GM12891 (cell line): Measurements from ENCODE around the gene TFCP2L1.
A peak's percentile ranks its signal among the peaks of the same experiment; 100 is the strongest.
"Not testable (repeated sequence)": the region's sequence is repeated elsewhere in the genome, so short reads cannot be mapped to it uniquely, and the experiment has no call there.

Experiments
- DNase-seq: peaks from one replicate; pipeline ENCODE4 v3.0.0; 2011; ENCODE audit warnings: low spot score; ENCODE audit not compliant: insufficient read length
- FAIRE-seq: peaks from 2 replicates; lab custom pipeline; 2011; peaks lifted over from hg19 to GRCh38; lab: Jason Lieb, UNC
- PAX5 ChIP-seq: IDR thresholded peaks from 2 replicates; pipeline ENCODE4 v1.6.1; 2011; ENCODE audit warnings: low read length, moderate library complexity, mild to moderate bottlenecking; ENCODE audit not compliant: insufficient read depth, severe bottlenecking
- POLR2A ChIP-seq: IDR thresholded peaks from 2 replicates; pipeline ENCODE4 v1.6.1; 2011; ENCODE audit warnings: low read depth, low read length, control low read depth
- POLR2AphosphoS5 ChIP-seq: IDR thresholded peaks from 2 replicates; pipeline ENCODE4 v1.6.1; 2011; ENCODE audit warnings: low read depth, low read length, control low read depth
- POU2F2 ChIP-seq: IDR thresholded peaks from 2 replicates; pipeline ENCODE4 v1.6.1; 2011; ENCODE audit warnings: low read depth, mild to moderate bottlenecking, control low read depth, low read length, moderate library complexity
- SPI1 ChIP-seq: IDR thresholded peaks from 2 replicates; pipeline ENCODE4 v1.6.1; 2011; ENCODE audit warnings: low read depth, low read length, control low read depth
- TAF1 ChIP-seq: IDR thresholded peaks from 2 replicates; pipeline ENCODE4 v1.6.1; 2011; ENCODE audit warnings: low read depth, low read length, control low read depth

TFCP2L1 gene

DNA sequence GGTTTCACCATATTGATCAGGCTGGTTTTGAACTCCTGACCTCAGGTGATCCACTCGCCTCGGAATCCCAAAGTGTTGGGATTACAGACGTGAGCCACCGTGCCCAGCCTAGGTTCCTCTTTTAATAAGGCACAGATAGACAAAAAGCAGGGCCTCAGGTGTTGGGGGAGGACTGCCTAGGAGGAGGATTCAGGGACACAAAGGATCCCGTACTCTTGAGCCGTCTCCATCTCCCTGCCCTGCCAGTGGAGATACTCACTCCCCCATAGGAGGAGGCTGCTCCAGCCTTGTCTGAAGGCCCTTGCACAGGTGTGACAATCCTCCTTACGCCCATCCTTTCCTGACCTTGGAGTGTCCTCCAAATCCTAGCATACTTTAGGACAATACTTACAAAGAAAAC, 32.0 kb upstream of the TFCP2L1 start:
- TF ChIP-seq SPI1: no peak
- TF ChIP-seq PAX5: no peak
- TF ChIP-seq POLR2A: no peak
- no peak for TF ChIP-seq POLR2AphosphoS5
- no peak for TF ChIP-seq POU2F2
- no peak for TF ChIP-seq TAF1
- FAIRE-seq: no peak
- DNase-seq: no peak

DNA sequence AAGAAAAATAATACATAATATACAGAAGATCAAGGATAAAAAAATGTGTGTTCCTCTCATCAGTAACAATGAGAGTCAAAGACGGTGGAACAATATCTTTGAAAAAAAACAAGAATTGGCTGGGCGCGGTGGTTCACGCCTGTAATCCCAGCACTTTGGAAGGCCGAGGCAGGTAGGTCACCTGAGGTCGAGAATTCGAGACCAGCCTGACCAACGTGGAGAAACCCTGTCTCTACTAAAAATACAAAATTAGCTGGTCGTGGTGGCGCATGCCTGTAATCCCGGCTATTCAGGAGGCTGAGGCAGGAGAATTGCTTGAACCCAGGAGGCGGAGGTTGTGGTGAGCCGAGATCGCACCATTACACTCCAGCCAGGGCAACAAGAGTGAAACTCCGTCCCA, 28.7 kb upstream of the TFCP2L1 start:
- FAIRE-seq, DNase-seq: not testable (repeated sequence)

DNA sequence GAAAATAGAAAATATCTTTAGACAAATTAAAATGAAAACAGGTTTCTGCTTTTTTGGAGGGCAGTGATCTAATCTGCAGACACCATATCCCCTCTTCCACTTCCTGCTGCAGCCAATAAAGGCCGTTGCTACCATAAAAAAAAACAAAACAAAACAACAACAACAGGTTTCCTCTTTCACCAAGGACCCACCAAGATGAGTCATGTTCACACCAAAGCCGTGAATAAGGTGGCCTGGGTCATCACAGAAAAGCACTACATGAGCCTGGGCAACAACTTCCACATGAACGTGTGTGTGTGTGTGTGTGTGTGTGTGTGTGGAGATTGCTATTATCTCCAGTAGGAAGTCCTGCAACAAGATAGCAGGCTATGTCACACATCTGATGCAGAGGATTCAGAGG, 24.8 kb upstream of the TFCP2L1 start:
- DNase-seq: no peak
- TF ChIP-seq POU2F2 (no peak), POLR2A (no peak), POLR2AphosphoS5 (no peak), PAX5 (no peak), SPI1 (no peak), TAF1 (no peak)
- FAIRE-seq: no peak

DNA sequence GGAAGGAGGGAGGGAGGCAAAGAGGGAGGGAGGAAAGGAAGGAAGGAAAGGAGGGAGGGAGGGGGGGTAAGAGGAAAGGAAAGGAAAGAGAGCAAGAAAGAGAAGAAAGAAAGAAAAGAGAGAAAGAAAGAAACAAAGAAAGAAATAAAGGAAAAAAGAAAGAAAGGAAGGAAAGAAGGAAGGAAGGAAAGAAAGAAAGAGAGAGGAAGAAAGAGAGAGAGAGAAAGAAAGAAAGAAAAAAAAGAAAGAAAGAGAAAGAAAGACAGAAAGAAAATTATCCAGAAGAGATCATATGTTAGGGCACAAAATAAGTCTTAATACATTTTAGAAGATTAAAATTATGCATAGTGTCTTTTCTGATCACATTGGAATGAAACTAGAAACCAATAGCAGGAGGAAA, 24.3 kb upstream of the TFCP2L1 start:
- DNase-seq (no peak), FAIRE-seq (no peak)

DNA sequence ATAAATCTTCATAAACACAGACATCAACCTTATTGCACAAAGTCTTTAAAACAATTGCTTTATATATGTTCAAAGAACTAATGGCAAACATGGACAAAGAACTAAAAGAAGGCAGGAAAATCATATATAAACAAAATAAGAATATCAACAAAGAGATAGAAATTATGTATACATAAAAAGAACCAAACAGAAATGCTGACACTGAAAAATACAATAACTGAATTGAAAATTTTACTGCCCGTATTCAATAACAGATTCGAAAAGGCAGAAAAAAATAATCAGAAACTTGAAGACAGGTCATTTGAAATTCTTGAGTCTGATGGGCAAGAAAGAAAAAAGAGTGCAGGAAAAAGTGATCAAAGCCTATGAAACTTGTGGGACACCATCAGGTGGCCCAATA, 22.0 kb upstream of the TFCP2L1 start:
- TF ChIP-seq POLR2A (no peak), SPI1 (no peak), PAX5 (no peak), TAF1 (no peak), POU2F2 (no peak), POLR2AphosphoS5 (no peak)
- DNase-seq (no peak), FAIRE-seq (no peak)

More for the DNA sequence above, 24.3 kb upstream of the TFCP2L1 start:
- TF ChIP-seq SPI1: no peak
- no peak for TF ChIP-seq POU2F2
- TF ChIP-seq TAF1: no peak
- TF ChIP-seq POLR2A: no peak
- no peak for TF ChIP-seq POLR2AphosphoS5
- no peak for TF ChIP-seq PAX5

DNA sequence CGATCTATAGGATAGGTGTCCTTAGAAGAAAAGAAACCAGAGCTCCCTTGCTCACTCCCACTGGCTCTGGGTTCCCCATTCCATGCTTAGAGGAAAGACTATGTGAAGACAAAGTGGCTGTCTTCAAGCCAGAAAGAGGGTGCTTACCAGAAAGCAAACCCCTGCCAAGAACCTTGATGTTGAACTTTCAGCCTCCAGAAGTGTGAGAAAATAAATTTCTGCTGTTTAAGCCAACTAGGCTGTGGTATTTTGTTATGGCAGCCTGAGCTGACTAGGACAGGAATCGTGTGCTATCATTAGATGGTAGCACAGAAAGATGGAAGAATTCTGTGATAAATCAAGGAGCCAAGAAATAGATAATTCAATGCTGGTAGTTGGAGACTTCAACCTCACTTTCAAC, 19.9 kb upstream of the TFCP2L1 start:
- DNase-seq (no peak), FAIRE-seq (no peak)
- TF ChIP-seq SPI1 (no peak), POU2F2 (no peak), PAX5 (no peak), POLR2A (no peak)

DNA sequence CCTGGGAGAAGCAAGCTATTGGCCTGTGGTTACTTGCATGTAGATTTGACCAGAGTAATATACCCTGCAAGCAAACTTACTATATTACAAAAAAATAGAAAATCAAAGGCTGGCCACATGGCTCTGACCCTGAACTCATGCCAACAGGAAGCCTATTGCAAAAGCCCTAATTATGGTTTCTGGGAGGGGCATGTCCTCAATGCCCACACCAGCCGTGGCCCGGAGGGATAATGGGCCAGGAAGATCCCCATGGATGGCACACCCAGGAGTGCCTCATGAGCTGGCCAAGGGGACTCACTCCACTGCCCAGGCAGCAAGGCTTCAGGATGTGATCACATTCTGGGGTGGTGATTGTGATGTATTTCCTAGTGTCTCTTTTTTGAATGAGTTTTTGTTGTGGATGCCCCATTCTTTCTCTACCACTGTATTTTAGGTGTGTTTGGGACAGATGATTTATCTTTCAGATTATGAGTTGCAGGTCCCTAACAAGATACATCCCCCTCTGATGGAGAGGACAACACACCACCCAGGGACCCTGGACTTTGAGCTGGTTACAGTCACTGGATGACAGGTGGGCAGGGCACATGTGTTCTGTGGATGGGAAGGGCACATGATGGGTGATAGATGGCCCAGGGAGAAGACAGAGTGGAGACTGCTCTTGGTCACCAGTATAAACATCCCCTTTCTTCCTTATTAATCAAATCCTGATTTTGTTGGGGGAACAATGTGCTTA, 18.7 kb upstream of the TFCP2L1 start:
- FAIRE-seq: no peak
- TF ChIP-seq PAX5: no peak
- TF ChIP-seq POLR2A: no peak
- no peak for TF ChIP-seq TAF1
- no peak for TF ChIP-seq POLR2AphosphoS5
- no peak for TF ChIP-seq SPI1
- TF ChIP-seq POU2F2: no peak
- no peak for DNase-seq

DNA sequence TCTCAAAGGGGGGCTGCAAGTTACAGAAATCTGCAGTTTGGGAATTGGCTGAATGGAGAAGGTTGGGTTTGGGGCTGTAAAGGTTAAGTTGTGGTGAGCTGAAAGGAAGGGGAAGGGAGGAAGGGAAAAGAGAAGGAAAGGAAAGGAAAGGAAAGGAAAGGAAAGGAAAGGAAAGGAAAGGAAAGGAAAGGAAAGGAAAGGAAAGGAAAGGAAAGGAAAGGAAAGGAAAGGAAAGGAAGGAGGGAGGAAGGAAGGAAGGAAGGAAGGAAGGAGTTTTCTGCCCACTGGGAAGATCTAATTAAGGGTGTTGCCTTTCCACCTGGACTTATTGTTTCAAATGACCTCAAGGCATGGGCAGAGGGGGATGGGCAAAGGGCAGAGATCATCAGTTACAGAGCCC, 16.2 kb upstream of the TFCP2L1 start:
- DNase-seq, FAIRE-seq: not testable (repeated sequence)

DNA sequence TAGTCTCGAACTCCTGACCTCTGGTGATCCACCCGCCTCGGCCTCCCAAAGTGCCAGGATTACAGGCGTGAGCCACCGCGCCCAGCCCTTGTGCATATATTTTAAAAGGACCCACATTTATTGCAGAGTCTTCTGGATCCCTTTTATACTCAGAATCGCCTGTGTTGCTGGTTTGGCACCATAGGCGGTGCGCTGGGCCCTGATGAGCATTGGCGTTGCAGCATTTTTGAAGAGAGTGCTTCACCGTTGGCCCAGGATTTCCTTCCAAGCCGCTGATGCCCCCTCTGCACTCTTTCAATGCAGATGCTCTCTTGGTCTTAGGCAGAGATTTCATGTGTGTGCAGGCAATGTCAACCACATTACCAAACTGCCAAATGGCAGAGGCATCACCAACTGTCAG, 13.5 kb upstream of the TFCP2L1 start:
- TF ChIP-seq SPI1: no peak
- no peak for TF ChIP-seq POU2F2
- TF ChIP-seq PAX5: no peak
- TF ChIP-seq POLR2A: no peak
- no peak for TF ChIP-seq TAF1
- TF ChIP-seq POLR2AphosphoS5: no peak
- FAIRE-seq: no peak

DNA sequence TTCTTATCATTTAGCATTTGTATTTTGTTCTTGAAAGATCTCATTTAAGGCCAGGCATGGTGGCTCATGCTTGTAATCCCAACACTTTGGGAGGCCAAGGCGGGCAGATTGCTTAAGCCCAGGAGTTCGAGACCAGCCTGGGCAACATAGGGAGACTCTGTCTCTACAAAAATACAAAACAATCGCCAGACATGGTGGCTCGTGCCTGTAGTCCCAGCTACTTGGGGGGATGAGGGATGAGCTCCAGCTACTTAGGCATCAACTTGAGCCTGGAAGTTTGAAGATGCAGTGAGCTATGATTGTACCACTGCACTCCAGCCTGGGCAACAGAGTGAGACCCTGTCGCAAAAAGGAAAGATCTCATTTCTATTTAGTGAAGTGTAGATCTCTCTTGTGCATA, 12.9 kb upstream of the TFCP2L1 start:
- not testable (repeated sequence) for FAIRE-seq, DNase-seq

More for the DNA sequence above, 13.5 kb upstream of the TFCP2L1 start:
- no peak for DNase-seq

DNA sequence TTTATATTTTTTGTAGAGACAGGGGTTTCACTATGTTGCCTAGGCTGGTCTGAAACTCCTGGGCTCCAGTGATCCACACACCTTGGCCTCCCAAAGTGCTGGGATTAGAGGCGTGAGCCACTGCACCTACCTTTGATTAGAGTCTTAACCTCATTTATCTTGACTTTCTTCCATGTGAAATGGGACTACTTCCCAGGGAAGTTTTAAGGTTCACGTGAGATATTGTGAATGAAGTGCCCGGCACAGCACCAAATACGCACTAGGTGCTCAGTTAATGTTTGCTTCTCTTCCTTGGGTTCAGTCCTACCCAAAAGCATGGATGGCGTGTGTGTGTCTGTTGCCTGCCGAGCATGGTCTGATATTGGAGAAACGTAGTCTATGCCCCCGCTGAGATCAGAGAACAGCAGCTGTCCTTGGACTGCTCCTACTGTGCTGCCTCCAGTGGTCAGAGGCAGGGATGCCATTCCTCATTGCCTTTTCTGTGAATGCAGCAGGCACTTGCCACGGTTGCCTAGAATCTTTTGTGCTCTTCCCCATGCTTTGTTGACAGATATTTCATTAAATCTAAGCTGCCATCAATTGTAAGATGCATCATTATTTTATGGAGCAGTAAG, 12.3 kb upstream of the TFCP2L1 start:
- no peak for TF ChIP-seq POU2F2
- no peak for TF ChIP-seq TAF1
- TF ChIP-seq SPI1: no peak
- no peak for TF ChIP-seq POLR2AphosphoS5
- no peak for TF ChIP-seq POLR2A
- TF ChIP-seq PAX5: no peak
- DNase-seq (no peak), FAIRE-seq (peak; percentile 74)
